ENCODE results near the gene TBL1Y.
"Not testable (repeated sequence)": the region's sequence is repeated elsewhere in the genome, so short reads cannot be mapped to it uniquely, and the experiment has no call there.

Gene TBL1Y

GRCh38 chrY:6910372-6911252 lies at the start of gene TBL1Y:
Gene TBL1Y, plus strand, starts transcription at chrY:6910697. Its CDS starts 114,388 bp downstream, at chrY:7025085.
- no peak for DNase-seq

GRCh38 chrY:6894496-6894895 lies 16.0 kb upstream of the TBL1Y start:
- no peak for DNase-seq

GRCh38 chrY:6895236-6895635 lies 15.3 kb upstream of the TBL1Y start:
- DNase-seq = no peak

- not testable (repeated sequence) for DNase-seq
Observed at GRCh38 chrY:6902116-6902515, 8.4 kb upstream of the TBL1Y start.

GRCh38 chrY:6907591-6907990 lies 2.9 kb upstream of the TBL1Y start:
- no peak for DNase-seq

- DNase-seq = not testable (repeated sequence)
Observed at GRCh38 chrY:6908021-6908420, 2.5 kb upstream of the TBL1Y start.

- DNase-seq = no peak
Observed at GRCh38 chrY:6909118-6909521, 1.4 kb upstream of the TBL1Y start.

GRCh38 chrY:6909856-6910255 lies 641 bp upstream of the TBL1Y start:
- DNase-seq = no peak

- DNase-seq = no peak
Observed at GRCh38 chrY:6911253-6911881, 870 bp downstream of the TBL1Y start, which contains the start of gene AMELY. Gene AMELY, minus strand, starts transcription at chrY:6911752. Its CDS starts 39,144 bp downstream, at chrY:6872608.

GRCh38 chrY:6913362-6913761 lies 2.9 kb downstream of the TBL1Y start:
- no peak for DNase-seq

GRCh38 chrY:6921061-6921460 lies 10.6 kb downstream of the TBL1Y start:
- DNase-seq = no peak

- no peak for DNase-seq
Observed at GRCh38 chrY:6928265-6928664, 17.8 kb downstream of the TBL1Y start.

GRCh38 chrY:6929237-6929636 lies 18.7 kb downstream of the TBL1Y start:
- no peak for DNase-seq

GRCh38 chrY:6931779-6932396 lies 21.4 kb downstream of the TBL1Y start:
- no peak for DNase-seq

- no peak for DNase-seq
Observed at GRCh38 chrY:6935497-6935896, 25.0 kb downstream of the TBL1Y start.

GRCh38 chrY:6947695-6948094 lies 37.2 kb downstream of the TBL1Y start:
- DNase-seq = no peak

- DNase-seq = no peak
Observed at GRCh38 chrY:6948378-6948777, 37.9 kb downstream of the TBL1Y start.

GRCh38 chrY:6949947-6950346 lies 39.5 kb downstream of the TBL1Y start:
- DNase-seq = no peak

- no peak for DNase-seq
Observed at GRCh38 chrY:6964732-6965131, 54.2 kb downstream of the TBL1Y start.

- DNase-seq = no peak
Observed at GRCh38 chrY:6966521-6966920, 56.0 kb downstream of the TBL1Y start.

- no peak for DNase-seq
Observed at GRCh38 chrY:6967736-6968135, 57.2 kb downstream of the TBL1Y start.

- DNase-seq = no peak
Observed at GRCh38 chrY:6968191-6968590, 57.7 kb downstream of the TBL1Y start.

- no peak for DNase-seq
Observed at GRCh38 chrY:6972271-6972887, 61.9 kb downstream of the TBL1Y start.

Data from NCI-H2107 (cell line).